Measurements from ENCODE around the gene DISP1.

Gene DISP1

GRCh38 chr1:222777977-222778376 lies 36.9 kb upstream of the DISP1 start:
- Histone ChIP-seq H3K4me3 (ENCODE audit: insufficient read length, low read depth) (no peak overlapping the region), H3K9ac (ENCODE audit: insufficient read length, low read depth) (no peak overlapping the region), H3K36me3 (ENCODE audit: insufficient read depth, insufficient read length, low read length) (no peaks in the 10 kb centered on the region), H3K9me3 (ENCODE audit: insufficient read depth, low read length) (no peaks in the 10 kb centered on the region), H3K4me1 (ENCODE audit: insufficient read depth, insufficient read length) (no peaks in the 10 kb centered on the region), H3K27me3 (ENCODE audit: insufficient read depth, insufficient read length) (no peaks in the 10 kb centered on the region)
- no peak for TF ChIP-seq ZNF274 (IDR thresholded peaks at IDR 0.05; ENCODE audit: low read depth, low read length)
- no peak for TF ChIP-seq SUZ12 (IDR thresholded peaks at IDR 0.05; ENCODE audit: extremely low read depth, insufficient read depth, insufficient read length)
- no peak for TF ChIP-seq YY1 (IDR thresholded peaks at IDR 0.05; ENCODE audit: insufficient read depth, insufficient read length)
- DNase-seq (ENCODE audit: low read depth, low spot score) = no peak

- Histone ChIP-seq H3K36me3 (ENCODE audit: insufficient read depth, insufficient read length, low read length) (no peaks in the 10 kb centered on the region), H3K9ac (ENCODE audit: insufficient read length, low read depth) (no peak overlapping the region), H3K9me3 (ENCODE audit: insufficient read depth, low read length) (no peaks in the 10 kb centered on the region), H3K4me3 (ENCODE audit: insufficient read length, low read depth) (no peak overlapping the region), H3K4me1 (ENCODE audit: insufficient read depth, insufficient read length) (no peaks in the 10 kb centered on the region), H3K27me3 (ENCODE audit: insufficient read depth, insufficient read length) (peaks cover 2% of the 10 kb centered on the region)
- no peak for TF ChIP-seq YY1 (IDR thresholded peaks at IDR 0.05; ENCODE audit: insufficient read depth, insufficient read length)
- TF ChIP-seq ZNF274 (IDR thresholded peaks at IDR 0.05; ENCODE audit: low read depth, low read length) = no peak
- no peak for TF ChIP-seq SUZ12 (IDR thresholded peaks at IDR 0.05; ENCODE audit: extremely low read depth, insufficient read depth, insufficient read length)
- DNase-seq (ENCODE audit: low read depth, low spot score) = no peak
These were observed 33.6 kb upstream of the DISP1 start for GRCh38 chr1:222781251-222781650.

GRCh38 chr1:222783051-222783450 lies 31.8 kb upstream of the DISP1 start:
- Histone ChIP-seq H3K9ac (ENCODE audit: insufficient read length, low read depth) (no peak overlapping the region), H3K27me3 (ENCODE audit: insufficient read depth, insufficient read length) (peaks cover 6% of the 10 kb centered on the region), H3K4me3 (ENCODE audit: insufficient read length, low read depth) (no peak overlapping the region), H3K4me1 (ENCODE audit: insufficient read depth, insufficient read length) (no peaks in the 10 kb centered on the region), H3K36me3 (ENCODE audit: insufficient read depth, insufficient read length, low read length) (no peaks in the 10 kb centered on the region), H3K9me3 (ENCODE audit: insufficient read depth, low read length) (no peaks in the 10 kb centered on the region)
- no peak for DNase-seq (ENCODE audit: low read depth, low spot score)
- TF ChIP-seq ZNF274 (IDR thresholded peaks at IDR 0.05; ENCODE audit: low read depth, low read length) (no peak), SUZ12 (IDR thresholded peaks at IDR 0.05; ENCODE audit: extremely low read depth, insufficient read depth, insufficient read length) (no peak), YY1 (IDR thresholded peaks at IDR 0.05; ENCODE audit: insufficient read depth, insufficient read length) (no peak)

- TF ChIP-seq SUZ12 (IDR thresholded peaks at IDR 0.05; ENCODE audit: extremely low read depth, insufficient read depth, insufficient read length) = no peak
- no peak for TF ChIP-seq ZNF274 (IDR thresholded peaks at IDR 0.05; ENCODE audit: low read depth, low read length)
- TF ChIP-seq YY1 (IDR thresholded peaks at IDR 0.05; ENCODE audit: insufficient read depth, insufficient read length) = no peak
- H3K4me1 ChIP-seq (ENCODE audit: insufficient read depth, insufficient read length) = no peaks in the 10 kb centered on the region
- no peak for DNase-seq (ENCODE audit: low read depth, low spot score)
- H3K27me3 ChIP-seq (ENCODE audit: insufficient read depth, insufficient read length) = peaks cover 6% of the 10 kb centered on the region
- H3K9ac ChIP-seq (ENCODE audit: insufficient read length, low read depth) = no peak overlapping the region
- no peak overlapping the region for H3K4me3 ChIP-seq (ENCODE audit: insufficient read length, low read depth)
- no peaks in the 10 kb centered on the region for H3K9me3 ChIP-seq (ENCODE audit: insufficient read depth, low read length)
- H3K36me3 ChIP-seq (ENCODE audit: insufficient read depth, insufficient read length, low read length) = no peaks in the 10 kb centered on the region
These were observed 30.5 kb upstream of the DISP1 start for GRCh38 chr1:222784371-222784770.

GRCh38 chr1:222784916-222785315 lies 29.9 kb upstream of the DISP1 start:
- TF ChIP-seq YY1 (IDR thresholded peaks at IDR 0.05; ENCODE audit: insufficient read depth, insufficient read length) (no peak), ZNF274 (IDR thresholded peaks at IDR 0.05; ENCODE audit: low read depth, low read length) (no peak), SUZ12 (IDR thresholded peaks at IDR 0.05; ENCODE audit: extremely low read depth, insufficient read depth, insufficient read length) (no peak)
- no peaks in the 10 kb centered on the region for H3K36me3 ChIP-seq (ENCODE audit: insufficient read depth, insufficient read length, low read length)
- no peaks in the 10 kb centered on the region for H3K4me1 ChIP-seq (ENCODE audit: insufficient read depth, insufficient read length)
- H3K27me3 ChIP-seq (ENCODE audit: insufficient read depth, insufficient read length) = peaks cover 6% of the 10 kb centered on the region
- no peak for DNase-seq (ENCODE audit: low read depth, low spot score)
- no peak overlapping the region for H3K9ac ChIP-seq (ENCODE audit: insufficient read length, low read depth)
- H3K4me3 ChIP-seq (ENCODE audit: insufficient read length, low read depth) = no peak overlapping the region
- H3K9me3 ChIP-seq (ENCODE audit: insufficient read depth, low read length) = no peaks in the 10 kb centered on the region

GRCh38 chr1:222785529-222785928 lies 29.3 kb upstream of the DISP1 start:
- H3K27me3 ChIP-seq (ENCODE audit: insufficient read depth, insufficient read length) = peaks cover 6% of the 10 kb centered on the region
- no peaks in the 10 kb centered on the region for H3K36me3 ChIP-seq (ENCODE audit: insufficient read depth, insufficient read length, low read length)
- H3K4me3 ChIP-seq (ENCODE audit: insufficient read length, low read depth) = no peak overlapping the region
- H3K4me1 ChIP-seq (ENCODE audit: insufficient read depth, insufficient read length) = no peaks in the 10 kb centered on the region
- H3K9ac ChIP-seq (ENCODE audit: insufficient read length, low read depth) = no peak overlapping the region
- peaks cover 5% of the 10 kb centered on the region; the same call in 1 of the 2 replicates for H3K9me3 ChIP-seq (ENCODE audit: insufficient read depth, low read length)
- no peak for DNase-seq (ENCODE audit: low read depth, low spot score)
- TF ChIP-seq YY1 (IDR thresholded peaks at IDR 0.05; ENCODE audit: insufficient read depth, insufficient read length) (no peak), ZNF274 (IDR thresholded peaks at IDR 0.05; ENCODE audit: low read depth, low read length) (no peak), SUZ12 (IDR thresholded peaks at IDR 0.05; ENCODE audit: extremely low read depth, insufficient read depth, insufficient read length) (no peak)

GRCh38 chr1:222786121-222786520 lies 28.7 kb upstream of the DISP1 start:
- DNase-seq (ENCODE audit: low read depth, low spot score) = no peak
- no peaks in the 10 kb centered on the region for H3K36me3 ChIP-seq (ENCODE audit: insufficient read depth, insufficient read length, low read length)
- H3K9ac ChIP-seq (ENCODE audit: insufficient read length, low read depth) = no peak overlapping the region
- no peak overlapping the region for H3K4me3 ChIP-seq (ENCODE audit: insufficient read length, low read depth)
- peaks cover 5% of the 10 kb centered on the region; the same call in 1 of the 2 replicates for H3K9me3 ChIP-seq (ENCODE audit: insufficient read depth, low read length)
- peaks cover 6% of the 10 kb centered on the region for H3K27me3 ChIP-seq (ENCODE audit: insufficient read depth, insufficient read length)
- no peak for TF ChIP-seq SUZ12 (IDR thresholded peaks at IDR 0.05; ENCODE audit: extremely low read depth, insufficient read depth, insufficient read length)
- H3K4me1 ChIP-seq (ENCODE audit: insufficient read depth, insufficient read length) = no peaks in the 10 kb centered on the region

GRCh38 chr1:222787729-222788128 lies 27.1 kb upstream of the DISP1 start:
- H3K27me3 ChIP-seq (ENCODE audit: insufficient read depth, insufficient read length) = peaks cover 6% of the 10 kb centered on the region
- H3K36me3 ChIP-seq (ENCODE audit: insufficient read depth, insufficient read length, low read length) = no peaks in the 10 kb centered on the region
- no peak overlapping the region for H3K9ac ChIP-seq (ENCODE audit: insufficient read length, low read depth)
- H3K4me3 ChIP-seq (ENCODE audit: insufficient read length, low read depth) = no peak overlapping the region
- no peak for TF ChIP-seq ZNF274 (IDR thresholded peaks at IDR 0.05; ENCODE audit: low read depth, low read length)
- no peak for TF ChIP-seq SUZ12 (IDR thresholded peaks at IDR 0.05; ENCODE audit: extremely low read depth, insufficient read depth, insufficient read length)
- TF ChIP-seq YY1 (IDR thresholded peaks at IDR 0.05; ENCODE audit: insufficient read depth, insufficient read length) = no peak
- peaks cover 5% of the 10 kb centered on the region; the same call in 1 of the 2 replicates for H3K9me3 ChIP-seq (ENCODE audit: insufficient read depth, low read length)
- no peak for DNase-seq (ENCODE audit: low read depth, low spot score)
- H3K4me1 ChIP-seq (ENCODE audit: insufficient read depth, insufficient read length) = no peaks in the 10 kb centered on the region
